HG03095 (cell line): ENCODE data around the gene PDZD7.
"Not testable (repeated sequence)": the region's sequence is repeated elsewhere in the genome, so short reads cannot be mapped to it uniquely, and the experiment has no call there.

Experiments used
- ATAC-seq: cut with Tn5 transposase; IDR thresholded peaks from one replicate; pipeline ENCODE4 v1.9.1; 2021; ENCODE audit warnings: moderate library complexity; ENCODE audit not compliant: unreplicated experiment

The PDZD7 gene

GRCh38 chr10:101041252-101041761 is 10.4 kb upstream of the PDZD7 start:
- ATAC-seq: no peak

DNA sequence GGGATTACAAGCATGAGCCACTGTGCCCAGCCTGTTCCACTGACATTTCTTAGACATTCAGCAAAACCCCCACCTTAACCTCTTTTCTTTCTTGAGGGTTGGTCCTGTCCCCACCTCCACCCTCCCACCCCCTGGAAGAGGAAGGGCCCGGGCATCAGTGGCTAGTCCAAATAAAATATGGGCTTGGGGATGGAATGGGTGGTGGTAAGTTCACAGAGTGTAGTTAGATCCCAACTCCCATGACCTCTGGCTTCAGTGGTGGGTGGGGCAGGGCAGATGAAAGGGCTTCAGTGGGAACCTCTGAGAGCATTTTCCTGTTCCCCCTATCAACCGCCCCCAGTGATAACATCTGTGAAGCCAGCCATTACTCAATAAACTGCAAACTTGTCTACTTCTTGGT is 9.9 kb upstream of the PDZD7 start:
- no peak for ATAC-seq

GRCh38 chr10:101040061-101040460 is 9.1 kb upstream of the PDZD7 start:
- ATAC-seq: no peak

DNA sequence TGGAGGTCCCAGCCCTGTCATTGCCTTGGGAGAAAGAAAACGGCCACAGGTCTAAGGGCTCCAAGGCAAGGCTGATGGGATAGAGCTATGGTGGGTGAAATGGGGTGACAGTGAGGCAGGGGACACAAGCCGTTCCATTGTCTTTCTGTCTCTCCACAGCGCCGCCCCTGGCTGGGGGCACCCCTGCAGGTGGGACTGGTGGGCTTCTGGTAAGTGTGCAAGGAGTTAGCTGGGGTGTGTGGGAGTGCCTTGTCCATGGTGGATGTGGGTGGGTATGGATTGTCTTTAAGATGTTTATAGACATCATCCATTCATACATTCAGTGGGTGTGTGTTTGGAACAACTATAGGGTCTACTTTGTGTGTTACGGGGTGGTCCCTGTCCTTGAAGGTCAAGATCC is 7.6 kb upstream of the PDZD7 start:
- no peak for ATAC-seq

GRCh38 chr10:101036726-101037125 is 5.8 kb upstream of the PDZD7 start:
- ATAC-seq: no peak

- ATAC-seq: no peak
Measured at GRCh38 chr10:101035916-101036702, 5.2 kb upstream of the PDZD7 start.

DNA sequence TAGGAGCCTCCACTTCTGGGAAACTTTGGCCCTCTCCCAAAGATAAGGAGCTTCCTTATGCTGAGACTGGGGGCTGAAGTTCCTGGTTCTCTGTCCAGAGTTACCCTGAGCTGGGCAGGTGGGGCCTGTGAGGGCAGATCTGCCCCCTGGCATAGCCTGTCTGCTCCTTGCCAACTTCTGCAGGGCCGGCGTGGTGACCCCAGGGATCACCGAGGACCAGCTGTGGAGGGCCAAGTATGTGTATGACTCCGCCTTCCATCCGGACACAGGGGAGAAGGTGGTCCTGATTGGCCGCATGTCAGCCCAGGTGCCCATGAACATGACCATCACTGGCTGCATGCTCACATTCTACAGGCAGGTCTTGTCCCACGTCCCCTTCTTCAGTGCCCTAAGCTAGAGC is 4.4 kb upstream of the PDZD7 start:
- no peak for ATAC-seq

GRCh38 chr10:101034404-101034803 is 3.5 kb upstream of the PDZD7 start:
- ATAC-seq: not testable (repeated sequence)

GRCh38 chr10:101033276-101033675 is 2.3 kb upstream of the PDZD7 start:
- no peak for ATAC-seq

DNA sequence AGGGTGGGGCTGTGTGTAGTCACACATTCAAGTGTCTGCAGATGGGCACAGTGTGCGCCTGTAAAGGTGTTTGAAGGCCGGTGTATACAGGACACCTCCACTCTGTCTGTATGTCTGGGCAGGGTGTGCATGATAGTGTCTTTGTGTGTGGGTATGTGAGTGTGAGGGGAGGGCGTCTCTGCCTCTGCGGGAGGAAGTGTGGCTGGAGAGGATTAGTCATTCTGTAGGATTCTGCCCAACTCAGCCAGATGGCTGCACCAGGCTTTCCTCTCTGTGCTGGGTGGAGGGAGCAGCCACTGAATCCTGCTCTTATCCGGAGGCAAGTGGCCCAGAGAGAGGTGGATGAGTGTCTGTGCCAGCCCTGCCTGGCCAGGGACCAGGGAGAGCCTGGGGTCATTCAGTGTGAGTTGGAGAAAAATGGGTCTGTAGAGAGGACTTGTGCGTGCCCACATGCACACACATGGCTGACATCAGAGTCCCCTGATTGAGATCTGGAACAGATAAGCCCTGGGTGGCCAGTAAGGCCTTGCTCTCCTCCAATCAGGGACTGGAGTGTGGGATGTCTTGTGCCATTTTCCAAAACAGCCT is 1.8 kb upstream of the PDZD7 start:
- ATAC-seq: no peak

DNA sequence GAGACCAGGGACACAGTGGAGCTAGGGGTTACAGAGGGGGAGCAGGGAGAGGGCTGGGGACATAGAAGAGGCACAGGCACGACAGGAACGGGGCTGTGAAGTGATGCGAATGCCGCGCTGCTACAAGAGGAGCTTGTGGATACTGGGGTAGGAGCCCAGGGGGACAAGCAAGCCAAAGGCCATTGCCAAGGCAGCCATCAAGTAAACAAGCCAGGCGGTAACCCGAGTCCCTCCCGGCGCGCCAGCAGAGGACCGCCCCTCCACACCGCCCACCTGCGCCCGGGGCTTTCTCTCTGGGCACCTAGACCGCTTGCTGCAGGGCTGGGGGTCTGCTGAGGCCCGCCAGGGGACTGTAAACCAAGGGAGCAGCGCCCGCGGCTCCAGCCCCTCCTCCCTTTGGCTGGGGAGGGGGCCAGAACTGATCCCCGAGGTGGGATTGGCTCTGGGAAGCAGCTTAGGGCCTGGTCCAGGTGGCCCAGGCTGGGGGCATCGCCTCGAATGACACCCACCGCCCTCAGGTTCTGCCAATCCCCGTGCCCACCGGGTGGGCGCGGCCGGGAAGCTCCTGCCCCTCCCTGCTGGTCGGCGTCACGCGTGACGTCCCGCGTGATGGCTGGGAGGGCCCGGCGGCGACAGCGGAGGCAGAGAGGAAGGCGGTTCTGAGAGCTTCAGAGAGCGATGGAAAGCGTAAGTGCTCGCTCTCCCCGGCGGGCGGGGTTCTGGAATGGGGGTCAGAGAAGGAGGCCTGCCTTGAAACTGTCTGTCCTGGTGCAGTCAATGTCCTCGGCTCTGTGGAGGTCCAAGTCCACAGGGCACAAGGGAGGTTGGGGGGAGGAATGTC is 1.1 kb upstream of the PDZD7 start:
- no peak for ATAC-seq

- no peak for ATAC-seq
Measured at GRCh38 chr10:101030496-101031127, 317 bp downstream of the PDZD7 start.

- no peak for ATAC-seq
Measured at GRCh38 chr10:101029520-101030295, 1.2 kb downstream of the PDZD7 start.

DNA sequence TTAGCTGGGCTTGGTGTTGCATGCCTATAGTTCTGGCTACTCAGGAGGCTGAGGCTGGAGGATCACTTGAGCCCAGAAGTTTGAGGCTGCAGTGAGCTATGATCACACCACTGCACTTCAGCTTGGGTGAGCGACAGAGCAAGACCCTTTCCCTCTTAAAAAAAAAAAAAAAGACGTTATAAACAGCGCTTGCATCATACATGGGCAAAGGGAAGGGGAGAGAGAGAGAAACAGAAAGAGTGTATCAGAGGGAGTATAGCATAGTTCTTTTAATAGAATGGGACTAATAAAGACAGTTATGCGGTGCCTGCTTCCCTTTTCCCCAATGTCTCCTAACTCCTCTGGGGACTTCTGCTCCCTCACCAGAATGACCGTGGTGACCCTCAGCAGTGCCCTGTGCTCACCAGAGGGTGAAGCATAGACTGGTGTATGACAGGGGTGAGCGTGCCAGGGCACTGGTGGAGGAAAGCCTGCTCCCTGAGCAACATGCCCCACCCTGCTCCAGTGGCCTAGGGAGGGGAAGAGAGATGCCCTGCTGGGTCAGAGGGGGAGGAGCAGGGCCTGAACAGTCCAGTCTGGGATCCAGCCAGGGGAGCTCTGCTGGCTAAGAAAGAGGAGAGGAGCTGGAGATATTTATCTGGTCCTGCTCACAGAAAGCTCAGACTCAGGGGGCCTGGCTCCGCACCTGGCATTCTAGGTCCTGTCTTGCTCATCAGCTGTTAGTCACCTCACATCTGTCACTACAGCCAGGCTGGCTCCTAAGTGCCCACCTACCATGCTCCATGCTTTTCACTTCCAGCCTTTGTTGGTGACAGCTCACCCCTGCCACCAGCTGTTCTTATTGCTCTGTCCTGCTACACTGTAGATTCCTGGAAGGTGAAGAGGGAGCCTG is 2.2 kb downstream of the PDZD7 start:
- no peak for ATAC-seq

- no peak for ATAC-seq
Measured at GRCh38 chr10:101027106-101027720, 3.7 kb downstream of the PDZD7 start.

GRCh38 chr10:101022967-101023705 is 7.8 kb downstream of the PDZD7 start:
- no peak for ATAC-seq

DNA sequence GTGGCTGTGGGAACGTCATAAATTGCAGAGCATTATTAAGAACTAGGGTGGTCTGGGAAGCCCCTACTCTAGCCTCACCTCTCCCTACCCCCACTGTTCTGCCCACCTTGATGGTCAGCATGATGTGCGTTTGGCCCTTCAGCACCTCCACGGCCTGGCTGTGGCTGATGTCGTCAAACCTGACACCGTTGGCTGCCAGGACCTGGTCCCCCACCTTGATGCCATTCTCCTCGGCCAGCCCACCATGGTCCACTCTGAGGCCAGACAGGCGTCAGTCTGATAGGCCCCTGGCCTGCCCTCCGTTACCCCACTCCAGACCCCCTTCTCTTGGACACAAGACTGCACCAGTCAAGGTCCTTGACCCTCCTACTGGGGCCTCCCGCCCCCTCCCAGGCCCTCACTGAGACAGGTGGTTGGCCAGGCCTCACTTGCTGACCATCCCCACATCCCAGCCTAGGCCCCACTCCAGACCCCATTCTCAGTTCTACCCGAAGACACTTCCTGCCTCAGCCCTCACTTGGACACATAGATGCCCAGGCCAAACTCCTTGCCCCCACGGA is 9.2 kb downstream of the PDZD7 start:
- no peak for ATAC-seq

- no peak for ATAC-seq
Measured at GRCh38 chr10:101021239-101021638, 9.7 kb downstream of the PDZD7 start.
